GM21825 (cell line): Measurements from ENCODE around the gene CHAD.

Source experiments
- ATAC-seq: cut with Tn5 transposase; IDR thresholded peaks from one replicate; pipeline ENCODE4 v1.9.1; 2021; ENCODE audit warnings: mild to moderate bottlenecking, moderate library complexity; ENCODE audit not compliant: unreplicated experiment

The CHAD gene

GRCh38 chr17:50460831-50461526 is 7.7 kb downstream of the CHAD start:
- no peak for ATAC-seq

GRCh38 chr17:50459756-50460155 is 8.9 kb downstream of the CHAD start:
- no peak for ATAC-seq

- no peak for ATAC-seq
Measured at GRCh38 chr17:50458701-50459676, 9.7 kb downstream of the CHAD start.

GRCh38 chr17:50458270-50458669 is 10.4 kb downstream of the CHAD start:
- no peak for ATAC-seq

- no peak for ATAC-seq
Measured at GRCh38 chr17:50457621-50458020, 11.1 kb downstream of the CHAD start.

- no peak for ATAC-seq
Measured at GRCh38 chr17:50453901-50454300, 14.8 kb downstream of the CHAD start.

GRCh38 chr17:50452630-50453300 is 15.9 kb downstream of the CHAD start:
- no peak for ATAC-seq

GRCh38 chr17:50451943-50452629 is 16.6 kb downstream of the CHAD start:
- ATAC-seq: no peak

- ATAC-seq: no peak
Measured at GRCh38 chr17:50448643-50449042, 20.0 kb downstream of the CHAD start.

GRCh38 chr17:50447870-50448595 is 20.6 kb downstream of the CHAD start:
- ATAC-seq: no peak

GRCh38 chr17:50445730-50446325 is 22.9 kb downstream of the CHAD start:
- ATAC-seq: no peak

- ATAC-seq: no peak
Measured at GRCh38 chr17:50444841-50445715, 23.6 kb downstream of the CHAD start.

- ATAC-seq: no peak
Measured at GRCh38 chr17:50443505-50443974, 25.1 kb downstream of the CHAD start.

GRCh38 chr17:50440838-50441829 is 27.5 kb downstream of the CHAD start:
- ATAC-seq: no peak

- no peak for ATAC-seq
Measured at GRCh38 chr17:50440172-50440837, 28.4 kb downstream of the CHAD start.

GRCh38 chr17:50439008-50439407 is 29.7 kb downstream of the CHAD start:
- no peak for ATAC-seq

GRCh38 chr17:50437409-50437808 is 31.3 kb downstream of the CHAD start:
- no peak for ATAC-seq
